ENCODE results near the gene WNK2. TPM values are rescaled to one million over a fixed set of nuclear protein-coding genes. Genes with fewer than 3 reads are reported as not detected.

Gene WNK2
- total RNA-seq, 2 donors from 2014 or later, result not detected

DNA sequence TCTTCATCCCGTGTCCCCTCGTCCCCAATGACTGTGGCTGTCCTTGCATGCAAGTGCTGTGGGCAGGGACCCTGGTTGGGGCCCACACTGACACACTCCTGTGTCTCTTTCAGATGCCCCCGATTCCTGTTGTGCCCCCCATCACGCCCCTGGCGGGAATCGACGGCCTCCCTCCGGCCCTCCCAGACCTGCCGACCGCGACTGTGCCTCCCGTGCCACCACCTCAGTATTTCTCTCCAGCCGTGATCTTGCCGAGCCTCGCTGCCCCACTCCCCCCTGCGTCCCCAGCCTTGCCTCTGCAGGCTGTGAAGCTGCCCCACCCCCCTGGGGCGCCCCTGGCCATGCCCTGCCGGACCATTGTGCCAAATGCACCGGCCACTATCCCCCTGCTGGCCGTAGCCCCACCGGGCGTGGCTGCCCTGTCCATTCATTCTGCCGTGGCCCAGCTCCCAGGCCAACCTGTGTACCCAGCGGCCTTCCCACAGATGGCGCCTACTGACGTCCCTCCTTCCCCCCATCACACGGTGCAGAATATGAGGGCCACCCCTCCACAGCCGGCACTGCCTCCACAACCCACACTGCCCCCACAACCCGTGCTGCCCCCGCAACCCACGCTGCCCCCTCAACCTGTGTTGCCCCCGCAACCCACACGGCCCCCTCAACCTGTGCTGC is 75.0 kb downstream of the WNK2 start:
- ATAC-seq (no peak), DNase-seq (peak in 1 of 3 donors; percentile 7)
- H3K36me3 Mint-ChIP-seq (ENCODE audit: low read depth), result no peaks in the 10 kb centered on the region
- H3K27me3 Mint-ChIP-seq, result peaks cover 12% of the 10 kb centered on the region
- no peaks in the 10 kb centered on the region for H3K9me3 ChIP-seq (ENCODE audit: control insufficient read depth, low read length, poor library complexity, severe bottlenecking)
- H3K27ac Mint-ChIP-seq, result no peak overlapping the region
- no peak overlapping the region for H3K4me3 Mint-ChIP-seq
- H3K4me1 Mint-ChIP-seq, result peaks cover 2% of the 10 kb centered on the region

DNA sequence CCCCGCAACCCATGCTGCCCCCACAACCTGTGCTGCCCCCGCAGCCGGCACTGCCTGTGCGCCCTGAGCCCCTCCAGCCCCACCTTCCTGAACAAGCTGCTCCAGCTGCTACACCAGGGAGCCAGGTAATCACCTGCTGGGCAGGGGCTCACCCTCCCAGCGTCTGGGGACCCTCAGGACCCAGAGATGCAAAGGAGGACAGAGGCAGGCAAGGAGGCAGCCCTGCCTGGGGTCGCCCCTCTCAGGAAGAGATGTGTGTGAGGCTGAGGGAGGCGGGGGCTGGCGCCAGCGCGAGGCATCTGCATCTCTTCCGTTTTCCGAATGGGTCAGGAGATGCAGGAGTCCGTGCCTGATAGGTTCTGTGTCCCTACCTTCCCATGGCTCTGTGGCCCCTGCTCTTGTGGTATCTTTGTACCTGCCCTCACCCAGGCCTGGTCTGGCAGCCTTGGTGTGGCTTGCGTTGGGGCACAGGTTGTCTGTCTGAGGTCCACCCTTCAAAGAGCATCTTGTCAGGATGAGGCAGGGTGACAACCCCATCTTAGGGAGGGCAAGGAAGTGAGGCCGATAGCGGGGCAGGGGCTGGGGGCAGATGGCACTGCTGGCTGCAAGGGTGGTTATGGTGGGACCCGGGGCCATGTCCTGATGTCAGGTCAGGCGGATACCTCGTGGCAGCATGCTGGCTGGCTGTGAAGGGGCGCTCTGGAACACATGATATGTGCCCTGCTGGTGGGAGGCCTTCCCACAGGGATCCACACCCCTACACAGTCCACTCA is 75.7 kb downstream of the WNK2 start:
- no peak for DNase-seq
- no peak for ATAC-seq
- no peak overlapping the region for H3K4me3 Mint-ChIP-seq
- H3K9me3 ChIP-seq (ENCODE audit: control insufficient read depth, low read length, poor library complexity, severe bottlenecking), result no peaks in the 10 kb centered on the region
- H3K27ac Mint-ChIP-seq, result no peak overlapping the region
- peaks cover 2% of the 10 kb centered on the region for H3K4me1 Mint-ChIP-seq
- H3K36me3 Mint-ChIP-seq (ENCODE audit: low read depth), result no peaks in the 10 kb centered on the region
- peaks cover 12% of the 10 kb centered on the region for H3K27me3 Mint-ChIP-seq

DNA sequence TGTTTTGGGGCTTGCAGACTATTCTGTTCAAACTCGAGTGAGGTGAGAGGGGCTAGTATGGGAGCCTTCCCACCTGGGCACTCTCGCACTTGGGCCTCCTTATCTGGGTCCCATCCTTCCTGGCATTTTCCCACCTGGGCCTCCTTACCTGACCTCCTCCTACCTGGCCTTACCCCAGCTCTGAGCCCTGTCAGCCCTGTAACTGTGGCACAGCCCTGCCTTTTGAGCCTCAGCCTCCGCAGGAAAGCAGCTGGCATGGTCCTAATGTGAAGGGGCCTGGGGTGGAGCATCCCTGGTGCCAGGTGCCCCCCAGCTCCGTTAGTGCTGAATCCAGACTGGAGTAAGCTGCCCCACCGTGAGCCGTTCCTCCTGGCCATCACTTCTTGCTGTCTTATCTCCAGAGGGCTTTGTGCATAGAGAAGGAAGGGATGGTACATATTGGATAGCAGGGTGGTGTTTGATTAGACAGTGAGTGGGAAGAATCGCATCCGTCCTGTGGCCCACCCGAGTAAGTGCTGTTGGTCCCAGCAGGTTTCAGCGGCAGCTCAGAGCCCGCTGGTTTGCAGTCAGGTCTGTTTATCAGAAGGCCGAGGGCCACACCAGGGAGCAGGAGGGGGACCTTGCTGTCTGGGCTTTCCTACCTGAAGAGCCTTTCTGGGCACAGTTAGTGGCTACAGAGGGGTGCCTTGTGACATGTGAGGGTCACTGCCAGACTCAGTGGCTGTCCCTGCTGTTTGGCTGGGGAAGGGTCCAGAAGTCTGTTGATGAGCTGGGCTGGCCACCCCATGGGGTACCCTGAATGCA is 76.5 kb downstream of the WNK2 start:
- peaks cover 2% of the 10 kb centered on the region for H3K4me1 Mint-ChIP-seq
- H3K27me3 Mint-ChIP-seq, result peaks cover 20% of the 10 kb centered on the region
- H3K27ac Mint-ChIP-seq, result no peak overlapping the region
- no peak overlapping the region for H3K4me3 Mint-ChIP-seq
- DNase-seq (no peak), ATAC-seq (no peak)
- H3K9me3 ChIP-seq (ENCODE audit: control insufficient read depth, low read length, poor library complexity, severe bottlenecking), result no peaks in the 10 kb centered on the region
- H3K36me3 Mint-ChIP-seq (ENCODE audit: low read depth), result no peaks in the 10 kb centered on the region

DNA sequence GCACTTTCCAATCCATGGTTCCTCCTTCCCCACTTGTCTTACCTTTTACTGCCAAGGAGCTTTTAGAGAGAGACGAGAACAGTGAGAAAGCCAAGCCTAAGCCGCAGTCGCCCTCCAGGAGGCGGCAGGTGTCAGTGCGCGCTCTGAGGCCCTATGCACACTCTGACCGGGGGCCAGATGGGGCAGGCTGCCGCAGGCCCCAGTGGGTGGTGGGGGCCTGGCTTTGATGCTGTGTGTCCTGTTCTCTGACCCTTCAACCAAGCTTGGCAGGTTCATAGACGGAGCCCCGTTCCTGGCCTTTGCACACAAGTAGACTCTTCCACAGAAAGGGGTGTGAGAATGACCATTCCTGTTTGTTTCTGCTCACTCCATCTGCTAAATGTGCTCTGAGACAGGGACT is 77.3 kb downstream of the WNK2 start:
- DNase-seq (no peak), ATAC-seq (no peak)
- H3K9me3 ChIP-seq (ENCODE audit: control insufficient read depth, low read length, poor library complexity, severe bottlenecking), result no peaks in the 10 kb centered on the region
- H3K27me3 Mint-ChIP-seq, result peaks cover 24% of the 10 kb centered on the region
- H3K4me1 Mint-ChIP-seq, result peaks cover 2% of the 10 kb centered on the region
- H3K27ac Mint-ChIP-seq, result no peak overlapping the region
- no peaks in the 10 kb centered on the region for H3K36me3 Mint-ChIP-seq (ENCODE audit: low read depth)
- H3K4me3 Mint-ChIP-seq, result no peak overlapping the region

DNA sequence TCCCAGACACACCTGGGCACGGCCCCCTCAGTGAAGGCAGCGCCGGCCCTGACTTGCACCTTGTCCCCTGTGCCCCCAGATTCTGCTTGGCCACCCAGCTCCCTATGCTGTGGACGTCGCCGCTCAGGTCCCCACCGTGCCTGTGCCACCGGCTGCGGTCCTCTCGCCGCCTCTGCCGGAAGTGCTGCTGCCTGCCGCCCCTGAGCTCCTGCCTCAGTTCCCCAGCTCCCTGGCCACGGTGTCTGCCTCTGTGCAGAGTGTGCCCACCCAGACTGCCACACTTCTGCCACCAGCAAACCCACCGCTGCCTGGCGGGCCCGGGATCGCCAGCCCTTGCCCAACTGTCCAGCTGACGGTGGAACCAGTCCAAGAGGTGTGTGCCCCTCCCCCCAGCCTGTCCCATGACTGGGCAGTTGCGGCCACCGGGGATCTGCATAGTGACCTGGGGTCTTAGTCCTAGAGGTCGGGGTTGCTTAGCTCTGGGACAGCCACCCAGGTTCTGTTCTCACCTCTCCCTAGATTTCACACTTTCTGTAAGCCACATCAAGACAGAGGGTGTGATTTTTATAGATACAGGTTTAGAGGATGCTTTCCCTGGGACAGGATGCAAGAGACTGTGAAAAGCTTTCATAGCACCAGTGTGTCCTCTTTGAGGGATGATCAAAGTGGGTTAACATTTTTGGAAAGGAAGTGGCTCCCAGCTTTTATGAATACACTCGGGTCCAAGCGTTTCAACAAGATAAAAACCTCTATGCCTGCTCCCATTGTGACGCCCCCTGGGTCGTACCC is 78.0 kb downstream of the WNK2 start:
- no peak overlapping the region for H3K4me3 Mint-ChIP-seq
- no peak overlapping the region for H3K27ac Mint-ChIP-seq
- no peak for DNase-seq
- no peaks in the 10 kb centered on the region for H3K36me3 Mint-ChIP-seq (ENCODE audit: low read depth)
- no peak for ATAC-seq
- H3K4me1 Mint-ChIP-seq, result peaks cover 2% of the 10 kb centered on the region
- H3K9me3 ChIP-seq (ENCODE audit: control insufficient read depth, low read length, poor library complexity, severe bottlenecking), result no peaks in the 10 kb centered on the region
- H3K27me3 Mint-ChIP-seq, result peaks cover 24% of the 10 kb centered on the region

DNA sequence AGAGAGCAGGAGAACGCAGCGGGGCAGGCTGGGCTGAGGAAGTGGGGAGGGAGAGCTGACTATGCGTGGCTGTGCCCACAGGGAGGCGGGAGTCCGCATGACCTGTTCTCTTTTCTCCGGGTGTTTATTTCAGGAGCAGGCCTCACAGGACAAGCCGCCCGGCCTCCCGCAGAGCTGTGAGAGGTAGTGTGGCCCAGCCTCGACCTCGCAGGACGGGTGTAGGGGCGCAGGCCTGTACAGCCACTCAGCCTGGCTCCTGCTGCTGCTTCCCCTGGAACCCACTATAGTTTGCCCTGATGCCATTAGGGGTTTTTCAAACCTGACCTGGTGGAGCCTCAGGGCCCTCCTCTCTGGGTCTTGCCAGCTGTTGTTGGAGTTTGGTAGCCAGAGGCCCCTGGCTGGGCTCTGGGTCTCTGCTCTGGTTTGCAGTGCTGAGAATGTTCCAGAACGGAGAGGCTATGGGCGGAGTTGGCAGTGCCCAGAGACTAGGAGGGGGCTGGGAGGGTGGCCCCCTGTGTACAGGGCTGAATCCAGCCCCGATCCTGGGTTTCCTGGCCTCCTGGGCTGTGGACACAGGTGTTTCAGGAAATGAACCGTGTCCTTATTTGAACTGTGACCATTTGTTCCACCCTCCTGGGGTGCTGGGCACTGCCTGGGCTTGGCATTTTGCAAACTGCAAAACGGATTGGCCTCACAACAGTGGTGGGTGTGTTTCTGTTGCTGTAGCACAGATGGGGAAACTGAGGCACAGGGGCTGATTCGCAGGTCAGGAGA is 78.8 kb downstream of the WNK2 start:
- Mint-ChIP-seq H3K36me3 (ENCODE audit: low read depth) (no peaks in the 10 kb centered on the region), H3K4me1 (peaks cover 5% of the 10 kb centered on the region), H3K27ac (no peak overlapping the region), H3K4me3 (no peak overlapping the region), H3K27me3 (peaks cover 27% of the 10 kb centered on the region)
- ATAC-seq, result no peak
- no peak for DNase-seq
- H3K9me3 ChIP-seq (ENCODE audit: control insufficient read depth, low read length, poor library complexity, severe bottlenecking), result no peaks in the 10 kb centered on the region

DNA sequence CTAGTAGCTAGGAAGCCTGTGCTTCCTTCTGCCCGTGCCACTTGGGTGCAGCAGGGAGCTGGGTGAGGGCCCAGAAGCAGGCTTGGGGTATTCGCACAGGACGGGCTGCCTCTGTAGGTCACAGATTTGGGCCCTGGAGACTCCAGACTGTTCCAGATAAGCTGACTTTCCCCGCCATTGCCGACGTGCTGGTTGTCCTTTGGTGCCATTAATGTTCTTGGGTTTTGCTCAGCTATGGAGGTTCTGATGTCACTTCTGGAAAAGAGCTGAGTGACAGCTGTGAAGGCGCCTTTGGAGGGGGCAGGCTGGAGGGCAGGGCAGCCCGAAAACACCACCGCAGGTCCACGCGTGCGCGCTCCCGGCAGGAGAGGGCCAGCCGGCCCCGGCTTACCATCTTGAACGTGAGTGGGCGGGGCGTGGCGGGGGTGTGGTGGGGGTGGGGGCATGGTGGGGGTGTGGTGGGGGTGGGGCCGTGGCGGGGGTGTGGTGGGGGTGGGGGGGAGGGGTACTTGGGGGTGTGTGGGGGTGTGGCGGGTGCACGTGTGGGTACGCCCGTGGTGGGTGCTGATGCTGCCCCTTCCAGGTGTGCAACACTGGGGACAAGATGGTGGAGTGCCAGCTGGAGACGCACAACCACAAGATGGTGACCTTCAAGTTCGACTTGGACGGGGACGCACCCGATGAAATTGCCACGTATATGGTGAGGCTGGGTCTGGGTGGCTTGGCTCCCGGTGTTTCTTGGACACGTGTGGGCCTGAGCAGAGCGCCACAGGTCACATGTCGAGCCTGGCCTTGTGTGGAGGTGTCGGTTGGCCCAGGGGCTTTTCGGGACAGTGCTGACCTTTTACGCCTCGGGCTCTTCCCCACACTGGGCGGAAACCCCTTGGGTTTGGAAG is 79.6 kb downstream of the WNK2 start:
- DNase-seq (no peak), ATAC-seq (no peak)
- Mint-ChIP-seq H3K4me3 (no peak overlapping the region), H3K36me3 (ENCODE audit: low read depth) (no peaks in the 10 kb centered on the region), H3K4me1 (peaks cover 5% of the 10 kb centered on the region), H3K27ac (no peak overlapping the region), H3K27me3 (peaks cover 30% of the 10 kb centered on the region)
- H3K9me3 ChIP-seq (ENCODE audit: control insufficient read depth, low read length, poor library complexity, severe bottlenecking), result no peaks in the 10 kb centered on the region

DNA sequence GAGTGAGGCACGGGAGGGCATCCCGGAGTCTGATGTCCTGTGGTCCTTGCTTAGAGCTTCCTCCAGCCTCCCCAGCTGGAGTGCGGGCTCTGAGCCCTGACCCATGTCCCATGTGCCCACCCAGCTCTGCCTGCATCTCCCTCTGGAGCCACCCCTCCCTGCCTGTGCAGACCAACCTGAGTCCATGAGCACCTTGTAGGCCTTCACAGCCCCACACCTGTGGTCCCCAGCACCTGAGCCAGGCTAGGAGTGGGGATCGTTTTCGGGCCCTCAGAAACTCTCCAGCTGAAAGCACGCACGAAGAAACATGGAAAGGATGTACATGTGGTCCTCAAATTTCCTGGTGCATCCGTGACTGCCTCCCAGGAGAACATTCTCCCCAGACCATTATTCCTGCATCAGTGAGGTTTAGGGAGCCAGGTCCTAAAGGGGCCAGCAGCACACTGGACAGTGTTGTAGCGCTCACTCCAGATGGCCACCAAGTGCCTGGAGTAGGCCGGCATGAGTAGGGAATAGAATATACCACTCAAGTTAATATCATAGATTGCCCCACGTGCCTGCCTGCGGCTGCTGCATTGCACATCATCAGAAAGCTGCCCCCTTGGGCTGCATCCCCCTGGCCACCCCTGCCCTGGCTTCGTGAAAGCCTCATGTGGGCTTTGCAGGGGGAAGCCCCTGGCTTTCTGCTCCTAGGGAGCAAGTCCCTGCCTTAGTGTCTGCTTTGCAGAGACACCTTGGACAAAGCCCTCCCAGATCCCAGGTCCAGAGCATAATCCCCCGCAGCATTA is 80.6 kb downstream of the WNK2 start:
- H3K27me3 Mint-ChIP-seq, result peaks cover 36% of the 10 kb centered on the region
- no peaks in the 10 kb centered on the region for H3K36me3 Mint-ChIP-seq (ENCODE audit: low read depth)
- DNase-seq (no peak), ATAC-seq (no peak)
- H3K9me3 ChIP-seq (ENCODE audit: control insufficient read depth, low read length, poor library complexity, severe bottlenecking), result no peaks in the 10 kb centered on the region
- no peak overlapping the region for H3K27ac Mint-ChIP-seq
- no peak overlapping the region for H3K4me3 Mint-ChIP-seq
- H3K4me1 Mint-ChIP-seq, result peaks cover 10% of the 10 kb centered on the region

DNA sequence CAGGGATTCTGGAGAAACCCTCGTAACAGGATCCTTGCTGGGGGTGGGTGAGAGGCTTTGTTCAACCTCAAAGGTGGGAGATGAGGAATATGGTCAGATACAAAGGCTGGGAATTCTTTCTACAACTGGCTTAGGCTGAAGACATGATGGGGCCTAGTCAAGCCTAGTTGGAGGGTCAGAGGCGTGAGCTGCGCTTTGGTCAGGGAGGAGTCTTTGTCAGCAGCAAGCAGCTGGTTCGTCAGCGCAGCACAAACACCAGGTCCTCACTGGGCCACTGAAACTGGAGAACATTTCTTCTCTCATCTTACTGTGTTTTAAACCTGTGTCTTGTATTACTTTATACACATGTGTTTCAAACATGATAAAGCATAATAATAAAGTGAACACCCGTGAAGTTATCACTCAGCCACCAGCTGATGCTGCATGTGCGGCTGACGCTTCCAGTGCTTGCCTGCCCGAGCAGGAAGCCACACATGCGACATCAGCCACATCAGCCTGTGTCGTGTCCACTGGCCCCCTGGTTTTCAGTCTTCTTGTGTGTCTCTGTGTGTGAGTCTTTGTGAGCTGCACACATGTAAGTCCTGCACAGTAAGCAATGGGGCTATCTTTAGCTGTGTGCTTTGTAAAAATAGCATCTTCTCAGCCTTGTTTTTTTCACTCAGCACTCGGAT is 81.5 kb downstream of the WNK2 start:
- Mint-ChIP-seq H3K27ac (no peak overlapping the region), H3K4me1 (peaks cover 10% of the 10 kb centered on the region), H3K4me3 (no peak overlapping the region), H3K36me3 (ENCODE audit: low read depth) (no peaks in the 10 kb centered on the region), H3K27me3 (peaks cover 45% of the 10 kb centered on the region)
- no peaks in the 10 kb centered on the region for H3K9me3 ChIP-seq (ENCODE audit: control insufficient read depth, low read length, poor library complexity, severe bottlenecking)
- DNase-seq (no peak), ATAC-seq (no peak)

DNA sequence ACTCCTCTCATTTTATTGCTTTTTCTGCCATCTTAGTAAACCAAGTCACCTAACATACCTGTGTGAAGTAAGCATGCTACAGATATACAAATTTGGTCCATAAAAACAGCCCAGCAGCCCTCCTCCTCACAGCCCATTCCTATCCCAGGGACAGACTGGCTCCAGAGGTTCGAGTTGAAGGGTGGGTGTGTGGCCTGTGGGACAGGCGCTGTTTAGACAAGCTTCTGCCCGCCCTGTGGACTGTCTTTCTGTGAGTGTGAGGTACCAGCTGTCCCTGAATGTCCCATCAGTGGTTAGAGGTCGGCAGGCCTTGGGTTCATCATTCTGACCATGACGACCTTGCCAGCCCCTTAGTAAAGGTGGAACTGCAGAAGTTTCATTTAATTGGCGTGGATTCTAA is 82.0 kb downstream of the WNK2 start:
- no peak overlapping the region for H3K27ac Mint-ChIP-seq
- no peak for DNase-seq
- peaks cover 48% of the 10 kb centered on the region for H3K27me3 Mint-ChIP-seq

More for the DNA sequence above, 82.0 kb downstream of the WNK2 start:
- Mint-ChIP-seq H3K4me1 (peaks cover 10% of the 10 kb centered on the region), H3K36me3 (ENCODE audit: low read depth) (no peaks in the 10 kb centered on the region), H3K4me3 (no peak overlapping the region)
- H3K9me3 ChIP-seq (ENCODE audit: control insufficient read depth, low read length, poor library complexity, severe bottlenecking), result no peaks in the 10 kb centered on the region
- ATAC-seq, result no peak
